GM18498 (cell line): ENCODE data around the gene RAB37.

ENCODE experiments used
- ATAC-seq: cut with Tn5 transposase; IDR thresholded peaks from one replicate; pipeline ENCODE4 v1.9.1; 2021; ENCODE audit warnings: mild to moderate bottlenecking, moderate library complexity; ENCODE audit not compliant: unreplicated experiment

RAB37 gene

GRCh38 chr17:74744714-74745547 is 7.9 kb downstream of the RAB37 start:
- ATAC-seq, result no peak

- no peak for ATAC-seq
Measured at GRCh38 chr17:74745548-74746177, 8.6 kb downstream of the RAB37 start.

DNA sequence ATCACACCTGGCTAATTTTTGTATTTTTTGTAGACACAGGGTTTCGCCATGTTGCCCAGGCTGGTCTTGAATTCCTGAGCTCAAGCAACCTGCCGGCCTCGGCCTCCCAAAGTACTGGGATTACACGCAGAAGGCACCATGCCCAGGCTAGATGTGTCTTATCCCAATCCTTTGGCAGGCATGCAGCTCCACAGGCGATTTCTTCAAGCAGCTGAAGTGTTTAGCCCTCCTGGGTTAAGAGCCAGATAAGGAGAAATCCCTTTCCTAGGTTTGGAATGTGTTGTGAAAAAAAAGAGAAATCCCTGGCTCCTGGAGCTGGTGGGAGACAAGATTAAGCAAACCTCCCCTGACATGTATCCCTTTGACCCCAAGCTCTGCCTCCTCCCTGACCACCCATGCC is 9.3 kb downstream of the RAB37 start:
- no peak for ATAC-seq

- no peak for ATAC-seq
Measured at GRCh38 chr17:74746922-74747321, 9.9 kb downstream of the RAB37 start.

GRCh38 chr17:74748279-74748528 is 11.1 kb downstream of the RAB37 start:
- ATAC-seq, result no peak

DNA sequence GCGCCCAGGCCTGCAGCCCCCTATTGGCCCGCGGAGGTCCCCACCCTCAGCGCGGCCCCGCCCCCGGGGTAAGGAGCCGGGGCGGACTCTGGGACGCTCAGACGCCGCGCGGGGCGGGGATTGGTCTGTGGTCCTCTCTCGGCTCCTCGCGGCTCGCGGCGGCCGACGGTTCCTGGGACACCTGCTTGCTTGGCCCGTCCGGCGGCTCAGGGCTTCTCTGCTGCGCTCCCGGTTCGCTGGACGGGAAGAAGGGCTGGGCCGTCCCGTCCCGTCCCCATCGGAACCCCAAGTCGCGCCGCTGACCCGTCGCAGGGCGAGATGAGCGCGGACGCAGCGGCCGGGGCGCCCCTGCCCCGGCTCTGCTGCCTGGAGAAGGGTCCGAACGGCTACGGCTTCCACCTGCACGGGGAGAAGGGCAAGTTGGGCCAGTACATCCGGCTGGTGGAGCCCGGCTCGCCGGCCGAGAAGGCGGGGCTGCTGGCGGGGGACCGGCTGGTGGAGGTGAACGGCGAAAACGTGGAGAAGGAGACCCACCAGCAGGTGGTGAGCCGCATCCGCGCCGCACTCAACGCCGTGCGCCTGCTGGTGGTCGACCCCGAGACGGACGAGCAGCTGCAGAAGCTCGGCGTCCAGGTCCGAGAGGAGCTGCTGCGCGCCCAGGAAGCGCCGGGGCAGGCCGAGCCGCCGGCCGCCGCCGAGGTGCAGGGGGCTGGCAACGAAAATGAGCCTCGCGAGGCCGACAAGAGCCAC is 11.6 kb downstream of the RAB37 start, which contains the start of gene NHERF1:
TSS of gene NHERF1 (plus strand) at position 100 of the 750 bp plus-strand sequence. CDS start at position 319, 219 bp downstream.
- peak; percentile 93 for ATAC-seq

- ATAC-seq, result peak; percentile 14
Measured at GRCh38 chr17:74749279-74750038, 12.4 kb downstream of the RAB37 start.

DNA sequence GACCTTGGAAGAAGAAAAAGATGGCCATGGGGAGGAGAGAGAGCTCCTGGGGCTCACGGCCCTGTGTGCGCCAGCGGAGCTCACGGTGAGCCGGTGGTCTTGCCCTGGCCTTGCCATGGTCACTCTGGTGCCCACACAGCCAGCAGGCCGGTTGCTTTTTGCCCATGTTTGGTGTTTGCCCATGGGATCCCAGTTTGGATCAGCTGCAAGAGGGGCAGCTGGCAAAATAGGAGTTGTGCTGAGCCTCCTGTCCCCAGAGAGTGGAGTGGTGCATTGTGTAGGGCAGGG is 12.9 kb downstream of the RAB37 start:
- ATAC-seq, result no peak

DNA sequence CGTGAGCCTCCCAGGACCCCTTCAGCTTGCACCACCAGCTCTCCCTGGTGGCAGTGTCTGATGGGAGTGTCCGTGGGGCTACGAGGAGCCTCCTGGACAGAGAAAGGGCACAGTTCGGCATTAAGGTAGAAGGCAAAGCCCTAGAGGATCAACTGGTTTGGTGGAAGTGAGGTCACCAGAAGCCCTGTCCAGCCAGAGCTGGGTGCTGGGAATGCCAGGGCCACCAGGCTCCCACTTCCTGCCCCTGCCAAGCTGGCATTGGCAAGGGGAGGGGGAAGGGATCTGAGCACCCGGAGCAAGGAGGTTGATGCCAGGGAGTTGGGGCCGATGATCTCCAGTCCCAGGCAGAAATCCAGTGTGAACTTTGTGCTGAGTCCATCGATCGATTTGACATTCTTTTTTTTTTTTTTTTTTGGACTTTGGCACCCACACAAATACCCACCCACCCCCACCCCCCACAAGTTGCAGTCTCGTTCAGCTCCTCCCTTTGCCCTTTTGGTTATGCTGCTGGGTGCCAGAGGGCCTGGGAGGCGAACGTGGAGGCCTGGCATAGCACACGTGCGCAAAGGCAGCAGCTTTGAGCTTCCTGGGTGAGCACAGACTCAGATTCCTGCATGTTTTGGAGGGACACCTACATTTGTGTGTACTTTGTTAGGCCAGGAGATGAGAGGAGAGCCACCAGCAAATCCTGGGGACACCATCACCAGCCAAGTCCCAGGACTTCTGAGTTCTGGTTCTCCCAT is 13.4 kb downstream of the RAB37 start:
- no peak for ATAC-seq

GRCh38 chr17:74752415-74752814 is 15.4 kb downstream of the RAB37 start:
- no peak for ATAC-seq

DNA sequence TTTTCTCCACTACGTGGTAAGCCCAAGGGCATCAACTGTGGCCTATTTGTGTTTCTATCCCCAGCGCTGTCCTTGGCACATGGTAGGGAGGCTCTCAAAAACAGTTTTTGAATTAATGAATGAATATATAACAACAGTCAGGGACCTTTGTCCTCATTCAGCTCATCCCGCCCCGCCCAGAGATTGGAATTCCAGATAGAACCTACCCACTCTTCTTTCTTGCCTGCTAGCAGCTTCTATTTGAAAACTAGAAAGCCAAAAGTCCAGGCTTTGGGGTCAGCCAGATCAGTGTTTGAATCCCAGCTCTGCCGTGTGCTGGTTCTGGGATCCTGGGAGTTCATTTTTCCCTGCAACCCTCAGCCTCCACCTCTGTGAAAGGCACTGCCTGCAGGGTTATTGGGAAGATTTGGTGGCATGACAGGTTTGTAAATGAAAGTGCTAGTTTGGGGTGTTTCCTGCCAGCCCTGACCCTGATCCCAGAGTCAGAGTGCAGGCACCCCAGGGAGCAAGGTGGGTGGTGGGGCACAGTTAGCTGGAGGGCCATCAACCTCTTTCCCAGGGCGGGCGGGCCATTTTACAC is 15.9 kb downstream of the RAB37 start:
- ATAC-seq, result no peak

GRCh38 chr17:74754832-74755231 is 17.8 kb downstream of the RAB37 start:
- no peak for ATAC-seq

- no peak for ATAC-seq
Measured at GRCh38 chr17:74755533-74755932, 18.5 kb downstream of the RAB37 start.

- no peak for ATAC-seq
Measured at GRCh38 chr17:74756891-74757290, 19.8 kb downstream of the RAB37 start.

DNA sequence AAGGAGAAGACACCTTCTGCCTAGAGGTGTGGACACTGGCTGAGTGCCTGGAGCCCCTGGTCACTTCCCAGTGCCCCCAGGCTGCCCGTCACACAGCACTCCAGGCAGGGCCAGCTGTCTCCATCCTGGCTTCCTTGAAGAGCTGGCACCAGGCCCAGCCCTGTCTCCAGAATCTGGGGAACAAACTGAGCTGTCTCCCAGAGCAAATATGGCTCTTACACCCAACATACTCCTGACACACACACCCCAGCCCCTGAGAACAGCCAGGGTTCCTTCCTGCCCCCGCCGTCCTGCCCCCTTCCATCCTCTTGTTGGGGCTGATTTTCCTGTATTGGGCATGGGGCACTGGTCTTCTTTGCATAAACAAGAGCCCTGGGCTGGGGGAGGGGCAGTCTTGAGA is 20.4 kb downstream of the RAB37 start:
- ATAC-seq, result no peak

- ATAC-seq, result no peak
Measured at GRCh38 chr17:74757931-74758847, 21.1 kb downstream of the RAB37 start.

- ATAC-seq, result no peak
Measured at GRCh38 chr17:74758848-74759168, 21.8 kb downstream of the RAB37 start.

- ATAC-seq, result peak; percentile 79
Measured at GRCh38 chr17:74759243-74759801, 22.3 kb downstream of the RAB37 start.

- ATAC-seq, result no peak
Measured at GRCh38 chr17:74759941-74760340, 22.9 kb downstream of the RAB37 start.
